Thoracic aorta (tissue), 2 donors: ENCODE measurements around the gene ARHGEF28. TPM values are rescaled to one million over a fixed set of nuclear protein-coding genes. Genes with fewer than 3 reads are reported as not detected.

Experiments
- ATAC-seq: fragments of 150-250 bp; one replicate; pipeline ENCODE4 v1.8.0; 2017; ENCODE audit warnings: low read depth; ENCODE audit not compliant: insufficient number of reproducible peaks, low FRiP score
- DNase-seq: peaks from one replicate; pipeline ENCODE4 v3.0.0-alpha.2; 2020; ENCODE audit warnings: low spot score
- H3K27ac ChIP-seq, 2 donors: fragments of 200-600 bp; sonication (generic); 1 replicate in 1 of 2; 2 replicates in 1 of 2; pipeline ENCODE4 v1.5.1; 2016; ENCODE audit warnings: mild to moderate bottlenecking in 2 of 2, moderate library complexity in 2 of 2
- H3K27me3 ChIP-seq: fragments of 200-600 bp; sonication (generic); replicated peaks from 2 replicates; pipeline ENCODE4 v1.6.0; 2016; ENCODE audit warnings: mild to moderate bottlenecking; ENCODE audit not compliant: insufficient read depth
- H3K36me3 ChIP-seq: fragments of 200-600 bp; sonication (generic); one replicate; pipeline ENCODE4 v1.5.1; 2016
- H3K4me1 ChIP-seq, 2 donors: fragments of 200-600 bp; sonication (generic); 1 replicate in 1 of 2; 2 replicates in 1 of 2; pipeline versions ENCODE4 v1.5.1 to v1.6.0; 2016; ENCODE audit warnings: low read depth in 2 of 2, mild to moderate bottlenecking in 1 of 2; ENCODE audit not compliant: control insufficient read depth in 1 of 2
- H3K4me3 ChIP-seq: fragments of 200-600 bp; sonication (generic); 2 replicates; pipeline ENCODE4 v1.5.1; 2016; ENCODE audit warnings: mild to moderate bottlenecking
- H3K9me3 ChIP-seq: fragments of 200-600 bp; sonication (generic); 2 replicates; pipeline ENCODE4 v1.5.1; 2016
- CTCF ChIP-seq: fragments of 200-600 bp; sonication (generic); IDR thresholded peaks from one replicate; pipeline ENCODE4 v1.5.1; 2019; ENCODE audit warnings: antibody characterized with exemption
- total RNA-seq, 2 donors: library from RNA; depleted of rRNA; stranded (reverse); fragments of >200 nt; gene quantifications; one replicate each; pipeline versions ENCODE4 v1.1.0 to v1.2.3, GENCODE V29; 2016

ARHGEF28 gene
- total RNA-seq, 2 donors from 2014 or later, result 35.5 to 40.8 TPM

- Histone ChIP-seq H3K4me1 (no peaks in the 10 kb centered on the region), H3K4me3 (no peak overlapping the region), H3K27ac (no peak overlapping the region), H3K36me3 (no peaks in the 10 kb centered on the region), H3K9me3 (no peaks in the 10 kb centered on the region), H3K27me3 (no peaks in the 10 kb centered on the region)
- no peak for DNase-seq
- TF ChIP-seq CTCF, result no peak
- no peak for ATAC-seq
Observed at GRCh38 chr5:73897893-73898292, 271.9 kb downstream of the ARHGEF28 start.

- DNase-seq (no peak), ATAC-seq (no peak)
- Histone ChIP-seq H3K27ac (no peak overlapping the region), H3K27me3 (no peaks in the 10 kb centered on the region), H3K4me3 (no peak overlapping the region), H3K4me1 (no peaks in the 10 kb centered on the region), H3K9me3 (no peaks in the 10 kb centered on the region), H3K36me3 (no peaks in the 10 kb centered on the region)
- no peak for TF ChIP-seq CTCF
Observed at GRCh38 chr5:73899055-73899454, 273.1 kb downstream of the ARHGEF28 start.

- Histone ChIP-seq H3K27ac (no peak overlapping the region), H3K36me3 (no peaks in the 10 kb centered on the region), H3K4me3 (no peak overlapping the region), H3K9me3 (no peaks in the 10 kb centered on the region), H3K27me3 (no peaks in the 10 kb centered on the region), H3K4me1 (no peaks in the 10 kb centered on the region)
- TF ChIP-seq CTCF, result no peak
- ATAC-seq (no peak), DNase-seq (no peak)
Observed at GRCh38 chr5:73899916-73900315, 273.9 kb downstream of the ARHGEF28 start.

GRCh38 chr5:73900566-73900965 is 274.6 kb downstream of the ARHGEF28 start:
- no peaks in the 10 kb centered on the region for H3K27me3 ChIP-seq
- ATAC-seq, result no peak
- H3K36me3 ChIP-seq, result no peaks in the 10 kb centered on the region
- H3K4me1 ChIP-seq, result no peaks in the 10 kb centered on the region
- DNase-seq, result no peak
- no peak overlapping the region for H3K27ac ChIP-seq
- no peak for TF ChIP-seq CTCF
- H3K4me3 ChIP-seq, result no peak overlapping the region
- no peaks in the 10 kb centered on the region for H3K9me3 ChIP-seq

GRCh38 chr5:73901043-73901442 is 275.0 kb downstream of the ARHGEF28 start:
- H3K27ac ChIP-seq, result no peak overlapping the region
- H3K4me1 ChIP-seq, result no peaks in the 10 kb centered on the region
- H3K4me3 ChIP-seq, result no peak overlapping the region
- TF ChIP-seq CTCF, result no peak
- H3K27me3 ChIP-seq, result no peaks in the 10 kb centered on the region
- H3K36me3 ChIP-seq, result no peaks in the 10 kb centered on the region
- H3K9me3 ChIP-seq, result no peaks in the 10 kb centered on the region
- ATAC-seq (no peak), DNase-seq (no peak)
